DMS153 (cell line): ENCODE measurements around the gene HEATR9.
"Not testable (repeated sequence)": the region's sequence is repeated elsewhere in the genome, so short reads cannot be mapped to it uniquely, and the experiment has no call there.

Experiments
- DNase-seq: peaks from one replicate; lab custom pipeline; 2025; lab: John Stamatoyannopoulos, UW

The HEATR9 gene

GRCh38 chr17:35868737-35869136 lies at the start of gene HEATR9:
TSS of gene HEATR9 (minus strand) at chr17:35868891. CDS start at chr17:35868742, 149 bp downstream.
- no peak for DNase-seq

DNA sequence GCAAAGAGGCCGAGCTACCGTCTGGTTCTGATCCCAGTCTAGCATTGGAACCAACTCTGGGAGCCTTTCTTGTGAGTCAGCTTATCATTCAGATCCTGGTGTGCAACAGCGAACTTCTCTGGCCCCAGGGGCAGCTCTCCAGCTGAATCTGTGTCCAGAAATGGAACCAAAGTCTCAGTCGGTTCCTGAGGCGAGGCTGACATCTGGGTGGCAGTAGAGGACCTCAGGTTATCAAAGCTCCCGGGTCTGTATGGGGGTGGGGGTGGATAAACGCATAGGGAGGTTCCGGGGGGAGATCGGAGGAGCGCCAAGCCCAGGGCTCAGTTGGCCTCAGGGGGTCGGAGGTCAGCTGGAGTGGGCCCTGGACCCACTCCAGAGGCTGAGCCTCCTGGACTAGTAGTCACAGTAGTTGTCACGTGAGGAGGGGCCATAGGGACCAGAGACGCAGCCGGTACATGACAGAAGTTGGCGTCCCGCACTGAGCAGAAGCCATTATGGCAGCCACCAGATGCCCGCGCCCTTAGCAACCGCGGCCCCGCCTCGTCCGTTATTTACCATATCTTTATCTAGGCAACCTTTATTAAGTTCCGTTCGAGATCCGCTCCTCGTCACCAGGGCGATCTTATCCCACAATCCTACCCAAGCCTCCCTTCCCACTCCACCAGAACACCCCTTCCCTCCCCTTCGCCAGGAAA lies 49.0 kb upstream of the HEATR9 start:
- no peak for DNase-seq

DNA sequence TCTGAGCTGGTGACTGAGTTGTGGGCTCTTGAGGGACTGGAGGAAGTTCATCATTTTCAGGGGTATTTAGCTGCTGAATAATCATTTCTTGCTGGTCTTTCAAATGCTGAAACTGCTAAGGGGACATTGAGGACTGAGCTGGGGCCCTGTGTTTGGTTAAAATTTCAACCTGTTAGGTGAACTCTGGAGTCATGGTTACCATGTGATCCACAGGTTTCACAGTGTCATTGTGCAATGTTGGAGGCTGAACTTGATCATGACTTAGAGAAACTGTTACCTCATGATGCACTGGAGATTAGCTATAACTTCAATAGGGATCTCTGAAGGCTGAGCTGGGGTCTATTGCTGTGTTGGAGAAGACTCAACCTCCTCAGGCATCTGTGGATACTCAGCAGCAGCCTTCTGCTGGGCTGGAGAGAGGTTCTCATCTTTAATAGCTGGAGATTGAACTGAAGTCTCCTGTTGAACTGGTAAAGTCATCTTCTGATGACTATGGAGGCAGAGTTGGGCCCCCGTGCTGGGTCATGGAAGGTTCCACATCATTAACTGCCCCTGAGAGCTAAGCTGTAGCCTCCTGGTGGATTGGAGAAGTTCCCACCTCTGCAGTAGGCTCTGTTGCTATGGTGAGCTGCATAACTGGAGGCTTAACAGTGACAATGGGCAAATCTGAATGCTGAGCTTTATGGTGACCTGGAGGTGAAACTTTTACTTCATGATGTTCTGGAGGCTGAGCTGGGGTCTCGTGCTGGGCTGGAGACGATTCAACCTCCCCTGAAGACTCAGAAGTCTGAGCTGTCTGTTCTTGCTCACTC lies 46.7 kb upstream of the HEATR9 start:
- no peak for DNase-seq

- DNase-seq: no peak
Observed at GRCh38 chr17:35914354-35914753, 45.7 kb upstream of the HEATR9 start.

DNA sequence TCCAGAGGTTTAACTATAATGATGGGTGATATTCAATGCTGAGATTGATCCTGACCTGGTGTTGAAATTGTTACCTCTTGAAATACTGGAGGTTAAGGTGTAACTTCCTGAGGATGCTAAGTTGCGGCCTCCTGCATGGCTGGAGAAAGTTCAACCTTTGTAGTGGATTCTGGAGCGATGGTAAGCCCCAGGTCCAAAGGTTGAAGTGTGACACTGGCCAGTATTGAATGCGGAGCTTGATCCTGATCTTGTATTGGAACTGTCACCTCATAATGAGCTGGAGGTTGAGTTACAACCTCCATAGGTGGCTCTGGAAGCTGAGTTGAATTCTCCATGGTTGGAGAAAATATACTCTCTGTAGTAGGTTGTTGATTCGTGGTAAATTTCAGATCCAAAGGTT lies 44.9 kb upstream of the HEATR9 start:
- DNase-seq: no peak

GRCh38 chr17:35912942-35913341 lies 44.3 kb upstream of the HEATR9 start:
- DNase-seq: no peak

- DNase-seq: no peak
Observed at GRCh38 chr17:35912339-35912912, 43.7 kb upstream of the HEATR9 start.

DNA sequence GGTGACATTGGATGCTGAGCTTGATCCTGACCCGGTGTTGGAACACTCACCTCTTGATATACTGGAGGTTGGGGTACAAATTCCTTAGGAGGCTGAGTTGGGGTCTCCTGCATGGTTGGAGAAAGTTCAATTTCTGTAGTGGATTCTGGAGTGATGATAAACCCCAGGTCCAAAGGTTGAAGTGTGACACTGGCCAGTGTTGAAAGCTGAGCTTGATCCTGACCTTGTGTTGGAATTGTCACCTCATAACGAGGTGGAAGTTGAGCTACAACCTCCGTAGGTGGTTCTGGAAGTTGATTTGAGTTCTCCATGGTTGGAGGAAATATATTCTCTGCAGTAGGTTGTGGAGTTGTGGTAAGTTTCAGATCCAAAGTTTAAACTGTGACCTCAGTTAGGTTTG lies 40.7 kb upstream of the HEATR9 start:
- no peak for DNase-seq

GRCh38 chr17:35907691-35908090 lies 39.0 kb upstream of the HEATR9 start:
- DNase-seq: no peak

GRCh38 chr17:35906926-35907637 lies 38.4 kb upstream of the HEATR9 start:
- no peak for DNase-seq

GRCh38 chr17:35906191-35906925 lies 37.7 kb upstream of the HEATR9 start:
- no peak for DNase-seq

DNA sequence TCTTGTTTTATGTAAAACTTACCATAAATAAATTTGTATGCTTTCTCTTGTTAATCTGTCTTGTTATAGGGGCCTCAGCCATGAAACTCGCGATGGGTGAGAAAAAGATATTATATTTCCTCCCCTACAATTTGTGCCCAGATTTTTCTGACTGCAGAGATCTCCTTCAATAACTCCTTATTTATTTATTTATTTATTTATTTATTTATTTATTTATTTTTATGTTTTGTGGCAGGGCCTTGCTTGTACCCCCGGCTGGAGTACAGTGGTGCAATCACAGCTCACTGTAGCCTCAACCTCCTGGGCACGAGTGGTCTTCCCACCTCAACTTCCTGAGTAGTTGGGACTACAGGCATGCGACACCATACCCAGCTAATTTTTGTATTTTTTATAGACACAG lies 34.8 kb upstream of the HEATR9 start:
- DNase-seq: no peak

DNA sequence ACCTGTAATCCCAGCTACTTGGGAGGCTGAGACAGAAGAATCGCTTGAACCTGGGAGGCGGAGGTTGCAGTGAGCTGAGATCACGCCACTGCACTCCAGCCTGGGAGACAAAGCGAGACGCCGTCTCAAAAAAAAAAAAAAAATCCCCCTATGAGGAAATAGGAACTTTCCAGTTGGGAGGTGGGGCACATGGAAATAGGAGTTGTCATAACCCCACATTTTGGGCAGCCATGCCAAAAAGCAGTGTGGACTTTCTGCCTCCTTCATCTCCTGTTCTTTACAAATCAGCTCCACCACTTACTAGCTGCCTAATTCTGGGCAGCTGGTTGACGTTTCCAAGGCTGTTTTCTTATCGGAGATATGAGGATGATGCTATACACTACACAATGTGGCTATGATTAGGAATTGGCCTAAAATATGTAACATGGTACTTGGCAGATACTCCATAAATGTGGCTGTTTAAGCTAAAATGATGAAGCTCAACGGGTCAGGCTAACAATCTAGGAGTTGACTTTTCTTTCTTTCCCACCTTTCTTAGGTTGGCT lies 33.0 kb upstream of the HEATR9 start:
- no peak for DNase-seq

DNA sequence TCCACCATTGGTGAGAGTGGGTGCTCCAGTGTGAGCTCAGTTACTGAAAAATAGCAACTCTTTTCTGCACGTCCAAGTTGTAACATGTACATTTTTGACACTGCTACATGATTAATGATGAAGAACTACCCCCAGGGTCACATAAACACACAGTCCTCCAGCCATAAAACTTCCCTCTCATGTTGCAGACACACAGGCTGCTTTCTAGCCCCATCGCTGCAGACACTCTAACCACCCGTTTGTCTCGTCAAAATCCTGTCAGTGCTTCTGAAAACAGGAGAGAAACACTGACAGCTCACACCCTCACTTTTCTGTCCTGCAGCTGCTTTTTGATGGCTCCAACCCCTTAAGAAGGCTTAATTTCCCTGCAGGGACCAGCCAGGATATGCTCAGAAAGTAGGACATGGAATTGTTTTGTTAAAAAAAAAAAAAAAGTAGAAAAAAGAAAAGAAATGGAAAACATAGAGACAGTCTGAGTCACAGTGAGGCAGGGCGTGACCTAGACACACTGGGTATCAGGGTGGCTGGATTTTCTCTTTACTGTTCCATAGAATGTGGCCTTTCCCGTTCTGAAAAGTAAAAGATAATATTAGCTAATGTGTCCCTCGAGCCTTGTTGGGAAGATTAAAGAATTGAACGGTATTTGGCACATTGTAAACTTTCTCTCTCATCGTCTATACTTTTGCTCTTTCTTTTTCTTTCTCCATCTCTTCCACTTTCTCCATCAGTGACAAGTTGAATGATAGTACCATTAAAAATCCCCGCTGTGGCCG lies 32.2 kb upstream of the HEATR9 start:
- no peak for DNase-seq

- DNase-seq: no peak
Observed at GRCh38 chr17:35900280-35900679, 31.6 kb upstream of the HEATR9 start.

- DNase-seq: peak; percentile 41
Observed at GRCh38 chr17:35898283-35899070, 29.8 kb upstream of the HEATR9 start.

DNA sequence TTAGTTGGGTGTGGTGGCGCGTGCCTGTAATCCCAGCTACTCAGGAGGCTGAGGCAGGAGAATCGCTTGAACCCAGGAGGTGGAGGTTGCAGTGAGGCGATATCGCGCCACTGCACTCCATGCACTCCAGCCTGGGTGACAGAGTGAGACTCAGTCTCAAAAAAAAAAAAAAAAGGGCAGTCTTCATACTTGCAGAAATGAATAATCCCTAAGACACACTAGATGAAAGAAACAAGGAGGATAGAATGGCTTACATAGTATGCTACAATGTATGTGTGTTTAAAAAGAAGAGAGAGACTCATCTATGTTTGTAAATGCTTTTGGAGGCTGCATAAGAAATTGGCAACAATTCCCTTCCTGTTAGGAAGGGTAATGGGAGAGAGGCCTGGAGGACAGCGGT lies 29.1 kb upstream of the HEATR9 start:
- DNase-seq: not testable (repeated sequence)

GRCh38 chr17:35895636-35896587 lies 27.2 kb upstream of the HEATR9 start:
- no peak for DNase-seq

GRCh38 chr17:35894206-35894605 lies 25.5 kb upstream of the HEATR9 start:
- DNase-seq: no peak
